ENCODE data around the gene GPR3. TPM values are rescaled to one million over a fixed set of nuclear protein-coding genes. Genes with fewer than 3 reads are reported as not detected.

The GPR3 gene
- total RNA-seq, 1 experiment from 2014 or later, result 1.3 TPM

GRCh38 chr1:27350663-27351540 is 41.5 kb upstream of the GPR3 start:
- BruUV-seq (replicated peaks), result no TSS peak
- DNase-seq, result no peak
- H3K27me3 Mint-ChIP-seq (ENCODE audit: unreplicated experiment), result no peaks in the 10 kb centered on the region
- no peak overlapping the region for H3K27ac Mint-ChIP-seq (ENCODE audit: unreplicated experiment)
- CTCF ChIA-PET, result interaction anchor here (0.6 kb wide), 1 partner anchor 707 kb away, joined by 3 read pairs; no protein-coding TSS in a partner anchor
- intact Hi-C loops (cut with micrococcal nuclease; ENCODE audit: unreplicated experiment), result no loop called here
- TF ChIP-seq CTCF (IDR thresholded peaks at IDR 0.05; ENCODE audit: unreplicated experiment), result no peak
- no peak overlapping the region for H3K4me3 Mint-ChIP-seq (ENCODE audit: low read depth, unreplicated experiment)
- H3K9me3 Mint-ChIP-seq (ENCODE audit: low read depth, unreplicated experiment), result no peaks in the 10 kb centered on the region
- H3K36me3 Mint-ChIP-seq (ENCODE audit: insufficient read depth, unreplicated experiment), result peaks cover 34% of the 10 kb centered on the region
- peaks cover 16% of the 10 kb centered on the region for H3K4me1 Mint-ChIP-seq (ENCODE audit: low read depth, unreplicated experiment)

DNA sequence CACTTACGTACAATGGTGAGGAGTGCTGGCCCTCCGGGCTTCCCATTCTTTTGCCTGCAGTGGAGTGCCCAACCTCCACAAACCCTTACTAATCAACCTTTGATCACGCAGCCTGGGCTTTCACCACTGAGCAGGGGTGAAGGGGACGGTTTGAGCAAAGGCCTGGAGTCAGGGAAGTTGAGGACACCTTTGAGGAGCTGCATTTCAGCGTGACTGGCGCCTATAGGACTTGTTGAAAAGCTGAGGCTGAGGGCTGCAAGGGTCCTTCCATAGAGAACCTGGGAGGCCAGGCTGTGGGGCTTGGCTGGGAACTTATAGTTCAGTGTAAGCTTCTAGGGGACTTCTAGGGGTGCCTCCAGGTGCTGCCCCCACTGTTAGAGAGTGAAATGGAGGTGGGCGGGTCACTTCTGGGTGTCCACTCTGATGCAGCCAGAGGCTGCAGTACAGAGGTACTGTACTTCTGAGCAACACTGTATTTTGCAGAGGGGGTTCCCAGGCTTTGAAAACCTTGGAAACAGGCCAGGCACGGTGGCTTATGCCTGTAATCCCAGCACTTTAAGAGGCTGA is 40.8 kb upstream of the GPR3 start:
- Mint-ChIP-seq H3K9me3 (ENCODE audit: low read depth, unreplicated experiment) (no peaks in the 10 kb centered on the region), H3K4me1 (ENCODE audit: low read depth, unreplicated experiment) (peaks cover 16% of the 10 kb centered on the region), H3K27me3 (ENCODE audit: unreplicated experiment) (no peaks in the 10 kb centered on the region), H3K36me3 (ENCODE audit: insufficient read depth, unreplicated experiment) (peaks cover 29% of the 10 kb centered on the region), H3K27ac (ENCODE audit: unreplicated experiment) (no peak overlapping the region), H3K4me3 (ENCODE audit: low read depth, unreplicated experiment) (no peak overlapping the region)
- TF ChIP-seq CTCF (IDR thresholded peaks at IDR 0.05; ENCODE audit: unreplicated experiment), result no peak
- no TSS peak for BruUV-seq (replicated peaks)
- no peak for DNase-seq
- intact Hi-C loops (cut with micrococcal nuclease; ENCODE audit: unreplicated experiment), result no loop called here
- CTCF ChIA-PET, result no interaction called here

GRCh38 chr1:27353166-27353565 is 39.3 kb upstream of the GPR3 start:
- no peak for DNase-seq
- H3K27ac Mint-ChIP-seq (ENCODE audit: unreplicated experiment), result no peak overlapping the region
- intact Hi-C loops (cut with micrococcal nuclease; ENCODE audit: unreplicated experiment), result no loop called here
- no TSS peak for BruUV-seq (replicated peaks)
- no peak overlapping the region for H3K4me3 Mint-ChIP-seq (ENCODE audit: low read depth, unreplicated experiment)
- H3K4me1 Mint-ChIP-seq (ENCODE audit: low read depth, unreplicated experiment), result peaks cover under 1% of the 10 kb centered on the region
- CTCF ChIA-PET, result no interaction called here
- no peaks in the 10 kb centered on the region for H3K9me3 Mint-ChIP-seq (ENCODE audit: low read depth, unreplicated experiment)
- peaks cover 24% of the 10 kb centered on the region for H3K36me3 Mint-ChIP-seq (ENCODE audit: insufficient read depth, unreplicated experiment)
- TF ChIP-seq CTCF (IDR thresholded peaks at IDR 0.05; ENCODE audit: unreplicated experiment), result no peak
- H3K27me3 Mint-ChIP-seq (ENCODE audit: unreplicated experiment), result no peaks in the 10 kb centered on the region

GRCh38 chr1:27353629-27354028 is 38.8 kb upstream of the GPR3 start:
- Mint-ChIP-seq H3K36me3 (ENCODE audit: insufficient read depth, unreplicated experiment) (peaks cover 24% of the 10 kb centered on the region), H3K27me3 (ENCODE audit: unreplicated experiment) (no peaks in the 10 kb centered on the region), H3K27ac (ENCODE audit: unreplicated experiment) (no peak overlapping the region), H3K9me3 (ENCODE audit: low read depth, unreplicated experiment) (no peaks in the 10 kb centered on the region), H3K4me3 (ENCODE audit: low read depth, unreplicated experiment) (no peak overlapping the region), H3K4me1 (ENCODE audit: low read depth, unreplicated experiment) (no peaks in the 10 kb centered on the region)
- no peak for TF ChIP-seq CTCF (IDR thresholded peaks at IDR 0.05; ENCODE audit: unreplicated experiment)
- intact Hi-C loops (cut with micrococcal nuclease; ENCODE audit: unreplicated experiment), result no loop called here
- CTCF ChIA-PET, result no interaction called here
- DNase-seq, result no peak
- BruUV-seq (replicated peaks), result no TSS peak

All from Calu3 (cell line).